Measurements from ENCODE around the gene CCDC28B. TPM values are rescaled to one million over a fixed set of nuclear protein-coding genes. Genes with fewer than 3 reads are reported as not detected.

The CCDC28B gene
- polyA plus RNA-seq, 1 of the 3 experiments (the other 2 are of a cell fraction), result 26.3 TPM

DNA sequence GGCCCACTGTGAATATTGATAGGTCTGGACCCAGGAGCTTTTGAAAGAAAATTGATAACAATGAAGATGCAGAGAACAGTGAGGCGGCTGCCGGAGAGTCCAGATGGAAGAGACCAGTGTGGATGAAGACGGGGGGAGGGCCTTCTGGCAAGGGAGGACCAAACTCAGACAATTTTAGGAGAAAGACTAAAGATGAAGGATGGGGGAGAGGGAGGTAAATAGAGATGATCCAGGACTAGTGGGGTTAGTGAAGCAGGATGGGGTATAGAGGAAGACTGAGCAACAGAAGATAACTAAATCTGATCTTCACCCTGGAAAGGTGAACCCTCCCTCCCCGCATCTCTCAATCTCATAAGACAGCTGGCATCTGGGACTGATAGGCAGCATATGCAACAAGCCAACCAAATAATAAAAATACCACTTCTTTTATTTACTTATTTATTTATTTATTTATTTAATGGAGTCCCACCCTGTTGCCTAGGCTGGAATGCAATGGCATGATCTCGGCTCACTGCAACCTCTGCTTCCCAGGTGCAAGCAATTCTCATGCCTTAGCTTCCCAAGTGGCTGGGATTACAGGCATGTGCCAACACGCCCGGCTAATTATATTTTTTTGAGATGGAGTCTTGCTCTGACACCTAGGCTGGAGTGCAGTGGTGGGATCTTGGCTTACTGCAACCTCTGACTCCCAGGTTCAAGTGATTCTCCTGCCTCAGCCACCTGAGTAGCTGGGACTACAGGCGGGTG lies 32.3 kb downstream of the CCDC28B start:
- DNase-seq, result no peak
- POLR2A ChIA-PET, result interaction anchor here (0.7 kb wide), 1 partner anchor 10 kb away, joined by 3 read pairs; no protein-coding TSS in a partner anchor

DNA sequence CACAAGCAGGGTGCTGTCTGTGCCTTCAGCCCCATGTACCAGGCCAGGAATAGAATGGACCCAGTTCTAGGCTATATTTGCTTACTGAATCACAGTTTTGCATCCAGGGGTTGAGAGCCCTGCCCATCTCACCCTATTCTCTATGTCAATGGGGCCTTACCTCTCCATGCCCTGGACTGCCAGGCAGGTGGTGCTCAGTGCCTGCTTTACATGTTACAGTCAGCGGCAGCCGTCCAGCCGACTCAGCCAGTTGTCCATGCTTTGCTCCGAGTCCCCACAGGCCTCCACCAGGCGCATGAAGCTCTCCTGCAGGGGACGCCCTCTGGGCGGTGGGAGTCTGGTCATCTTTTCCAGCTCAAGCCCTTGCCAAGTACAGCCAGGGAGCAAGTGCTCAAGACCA lies 34.4 kb downstream of the CCDC28B start:
- H4K20me1 ChIP-seq (ENCODE audit: insufficient read depth), result no peaks in the 10 kb centered on the region
- ChIA-PET CTCF (interaction anchor here (1.1 kb wide), 1 partner anchor 14 kb away, joined by 3 read pairs; no protein-coding TSS in a partner anchor), POLR2A (no interaction called here)
- H3K79me2 ChIP-seq (ENCODE audit: insufficient read depth), result no peaks in the 10 kb centered on the region
- DNase-seq, result no peak
- H3K4me3 ChIP-seq (ENCODE audit: low read depth in 2 of 2, low read length in 1 of 2), result no peak overlapping the region
- TF ChIP-seq YY1 (IDR thresholded peaks at IDR 0.05; ENCODE audit: low read depth) (no peak), RXRA (IDR thresholded peaks at IDR 0.05; ENCODE audit: borderline replicate concordance, low read depth) (no peak), CHD2 (IDR thresholded peaks at IDR 0.05; ENCODE audit: low read length, partially characterized antibody) (no peak), SMC3 (IDR thresholded peaks at IDR 0.05; ENCODE audit: low read depth, low read length) (no peak), SIN3A (IDR thresholded peaks at IDR 0.05; ENCODE audit: borderline replicate concordance, low read depth, low read length) (no peak), EP300 (IDR thresholded peaks at IDR 0.05; ENCODE audit: borderline replicate concordance in 1 of 2, low read depth in 1 of 2, low read length in 1 of 2) (no peak), ELF1 (IDR thresholded peaks at IDR 0.05) (no peak), TCF12 (IDR thresholded peaks at IDR 0.05) (no peak), NRF1 (IDR thresholded peaks at IDR 0.05; ENCODE audit: low read depth, low read length) (no peak), MEF2A (IDR thresholded peaks at IDR 0.05; ENCODE audit: borderline replicate concordance, low read depth) (no peak)
- TF ChIP-seq, protein P1, sequence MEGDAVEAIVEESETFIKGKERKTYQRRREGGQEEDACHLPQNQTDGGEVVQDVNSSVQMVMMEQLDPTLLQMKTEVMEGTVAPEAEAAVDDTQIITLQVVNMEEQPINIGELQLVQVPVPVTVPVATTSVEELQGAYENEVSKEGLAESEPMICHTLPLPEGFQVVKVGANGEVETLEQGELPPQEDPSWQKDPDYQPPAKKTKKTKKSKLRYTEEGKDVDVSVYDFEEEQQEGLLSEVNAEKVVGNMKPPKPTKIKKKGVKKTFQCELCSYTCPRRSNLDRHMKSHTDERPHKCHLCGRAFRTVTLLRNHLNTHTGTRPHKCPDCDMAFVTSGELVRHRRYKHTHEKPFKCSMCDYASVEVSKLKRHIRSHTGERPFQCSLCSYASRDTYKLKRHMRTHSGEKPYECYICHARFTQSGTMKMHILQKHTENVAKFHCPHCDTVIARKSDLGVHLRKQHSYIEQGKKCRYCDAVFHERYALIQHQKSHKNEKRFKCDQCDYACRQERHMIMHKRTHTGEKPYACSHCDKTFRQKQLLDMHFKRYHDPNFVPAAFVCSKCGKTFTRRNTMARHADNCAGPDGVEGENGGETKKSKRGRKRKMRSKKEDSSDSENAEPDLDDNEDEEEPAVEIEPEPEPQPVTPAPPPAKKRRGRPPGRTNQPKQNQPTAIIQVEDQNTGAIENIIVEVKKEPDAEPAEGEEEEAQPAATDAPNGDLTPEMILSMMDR (IDR thresholded peaks at IDR 0.05), result no peak
- peaks cover 39% of the 10 kb centered on the region for H3F3A ChIP-seq (replicated peaks; ENCODE audit: insufficient read depth)
- H3K9ac ChIP-seq, result no peak overlapping the region
- no peaks in the 10 kb centered on the region for H3K27me3 ChIP-seq (ENCODE audit: insufficient read depth)
- 94% methylated on average over 3 of the region's 7 CpGs for WGBS (ENCODE audit: low lambda C conversion rate)
- peaks cover 13 to 14% of the 10 kb centered on the region in 2 experiments for H3K36me3 ChIP-seq (replicated peaks in 1 of 2; ENCODE audit: control insufficient read depth in 1 of 2, insufficient read depth in 2 of 2, low read length in 1 of 2)
- no peaks in the 10 kb centered on the region for H3K9me2 ChIP-seq
- no peak overlapping the region for H2AFZ ChIP-seq (ENCODE audit: low read depth)
- peaks cover 0 to 12% of the 10 kb centered on the region in 2 experiments; a peak in 2 of 4 replicates for H3K4me1 ChIP-seq (ENCODE audit: control insufficient read depth in 1 of 2, insufficient read depth in 2 of 2, low read depth in 1 of 2, low read length in 1 of 2)
- H3K4me2 ChIP-seq, result no peak overlapping the region
- H3K9me3 ChIP-seq, result no peaks in the 10 kb centered on the region
- peak overlapping the region in 1 of 2 experiments; percentile 96; a peak in 2 of 4 replicates for H3K27ac ChIP-seq (ENCODE audit: low read depth in 2 of 2, low read length in 1 of 2)

More for the DNA sequence above, 32.3 kb downstream of the CCDC28B start:
- WGBS (ENCODE audit: low lambda C conversion rate), result 96% methylated on average over 8 of the region's 8 CpGs
- CTCF ChIA-PET, result interaction anchor here (0.6 kb wide), 1 partner anchor 17 kb away, joined by 3 read pairs; no protein-coding TSS in a partner anchor
- Histone ChIP-seq H3K27ac (ENCODE audit: low read depth in 2 of 2, low read length in 1 of 2) (no peak overlapping the region), H3K9ac (no peak overlapping the region), H3K4me1 (ENCODE audit: control insufficient read depth in 1 of 2, insufficient read depth in 2 of 2, low read depth in 1 of 2, low read length in 1 of 2) (peaks cover 0 to 12% of the 10 kb centered on the region in 2 experiments; a peak in 1 of 4 replicates), H4K20me1 (ENCODE audit: insufficient read depth) (no peaks in the 10 kb centered on the region), H3K4me2 (no peak overlapping the region), H3K27me3 (ENCODE audit: insufficient read depth) (no peaks in the 10 kb centered on the region), H3F3A (replicated peaks; ENCODE audit: insufficient read depth) (peaks cover 34% of the 10 kb centered on the region), H3K4me3 (ENCODE audit: low read depth in 2 of 2, low read length in 1 of 2) (no peak overlapping the region), H2AFZ (ENCODE audit: low read depth) (no peak overlapping the region), H3K9me2 (no peaks in the 10 kb centered on the region), H3K9me3 (no peaks in the 10 kb centered on the region), H3K79me2 (ENCODE audit: insufficient read depth) (no peaks in the 10 kb centered on the region), H3K36me3 (replicated peaks in 1 of 2; ENCODE audit: control insufficient read depth in 1 of 2, insufficient read depth in 2 of 2, low read length in 1 of 2) (peaks cover 30 to 31% of the 10 kb centered on the region in 2 experiments)
- no peak for TF ChIP-seq JUND (IDR thresholded peaks at IDR 0.05)
- TF ChIP-seq, protein P2, sequence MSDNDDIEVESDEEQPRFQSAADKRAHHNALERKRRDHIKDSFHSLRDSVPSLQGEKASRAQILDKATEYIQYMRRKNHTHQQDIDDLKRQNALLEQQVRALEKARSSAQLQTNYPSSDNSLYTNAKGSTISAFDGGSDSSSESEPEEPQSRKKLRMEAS (IDR thresholded peaks at IDR 0.05; ENCODE audit: low read depth), result no peak
- no peak for TF ChIP-seq EZH2phosphoT487 (IDR thresholded peaks at IDR 0.05; ENCODE audit: borderline replicate concordance, low read depth)
- TF ChIP-seq POLR2AphosphoS5 (IDR thresholded peaks at IDR 0.05; ENCODE audit: low read depth, low read length), result no peak
- TF ChIP-seq YY1 (IDR thresholded peaks at IDR 0.05; ENCODE audit: low read depth), result no peak

Data from SK-N-SH (cell line).